ENCODE results near the gene FAM98C.

Gene FAM98C

GRCh38 chr19:38429055-38429810 is 26.3 kb downstream of the FAM98C start:
- DNase-seq = no peak

GRCh38 chr19:38429811-38430156 is 26.9 kb downstream of the FAM98C start:
- DNase-seq = no peak

DNA sequence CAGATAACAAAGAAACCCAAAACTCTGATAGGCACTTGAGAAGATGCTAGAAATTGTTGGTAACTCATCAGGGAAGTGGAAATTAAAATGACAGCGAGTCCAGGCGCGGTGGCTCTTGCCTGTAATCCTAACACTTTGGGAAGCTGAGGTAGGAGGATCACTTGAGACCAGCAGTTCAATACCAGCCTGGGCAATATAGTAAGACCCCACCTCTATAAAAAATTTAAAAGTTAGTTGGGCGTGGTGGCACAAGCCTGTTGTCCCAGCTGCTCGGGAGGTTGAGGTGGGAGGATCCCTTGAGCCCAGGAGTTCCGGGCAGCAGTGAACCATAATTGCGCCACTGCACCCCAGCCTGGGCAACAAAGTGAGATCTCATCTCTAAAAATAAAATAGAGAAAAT is 28.0 kb downstream of the FAM98C start:
- DNase-seq = no peak

- DNase-seq = peak; percentile 81
Measured at GRCh38 chr19:38433268-38433733, 30.4 kb downstream of the FAM98C start, which contains the start of gene RYR1. TSS of gene RYR1 (plus strand) at chr19:38433691. CDS start at chr19:38433830, 139 bp downstream.

GRCh38 chr19:38434549-38435051 is 31.7 kb downstream of the FAM98C start:
- DNase-seq = peak; percentile 89

- no peak for DNase-seq
Measured at GRCh38 chr19:38437295-38437694, 34.4 kb downstream of the FAM98C start.

DNA sequence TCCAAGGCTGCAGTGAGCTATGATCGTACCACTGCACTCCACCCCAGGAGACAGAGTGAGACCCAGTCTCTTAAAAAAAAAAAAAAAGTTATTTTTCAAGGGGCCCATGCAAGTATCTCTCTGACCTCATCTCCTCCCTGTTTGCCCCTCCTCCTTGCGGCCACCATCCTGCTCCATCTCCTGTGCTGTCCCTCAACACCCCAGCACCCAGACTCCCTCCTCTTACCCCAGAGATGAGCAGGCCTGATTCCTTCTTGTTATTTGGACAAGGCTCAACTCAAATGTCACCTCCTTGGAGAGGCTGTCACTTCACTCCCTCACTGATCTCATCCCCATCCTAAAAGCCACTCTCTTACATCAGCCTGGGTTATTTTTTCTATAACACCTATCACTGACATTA is 35.0 kb downstream of the FAM98C start:
- no peak for DNase-seq

GRCh38 chr19:38440592-38440991 is 37.7 kb downstream of the FAM98C start:
- no peak for DNase-seq

- no peak for DNase-seq
Measured at GRCh38 chr19:38441657-38442348, 38.9 kb downstream of the FAM98C start.

DNA sequence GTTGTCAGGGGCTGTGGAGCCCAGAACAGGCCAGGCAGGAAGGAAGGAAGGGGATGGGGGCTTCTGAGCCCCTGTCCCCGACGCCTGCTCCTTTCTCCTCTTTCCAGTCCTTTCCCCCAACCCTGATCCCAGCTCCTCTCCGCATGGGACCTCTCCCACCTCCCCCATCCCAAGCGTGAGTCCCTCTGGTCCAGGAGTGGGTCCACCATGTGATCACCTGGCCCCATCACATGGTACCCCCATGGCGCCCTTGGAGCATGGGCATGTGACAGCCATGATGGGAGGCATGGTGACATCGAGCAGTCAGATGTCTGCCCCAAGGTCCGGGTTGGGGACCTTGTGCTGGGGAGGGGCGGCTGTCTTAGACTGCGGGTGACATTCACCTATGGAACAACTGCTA is 39.8 kb downstream of the FAM98C start:
- no peak for DNase-seq

GRCh38 chr19:38443458-38443999 is 40.6 kb downstream of the FAM98C start:
- DNase-seq = no peak

- no peak for DNase-seq
Measured at GRCh38 chr19:38444026-38444425, 41.1 kb downstream of the FAM98C start.

DNA sequence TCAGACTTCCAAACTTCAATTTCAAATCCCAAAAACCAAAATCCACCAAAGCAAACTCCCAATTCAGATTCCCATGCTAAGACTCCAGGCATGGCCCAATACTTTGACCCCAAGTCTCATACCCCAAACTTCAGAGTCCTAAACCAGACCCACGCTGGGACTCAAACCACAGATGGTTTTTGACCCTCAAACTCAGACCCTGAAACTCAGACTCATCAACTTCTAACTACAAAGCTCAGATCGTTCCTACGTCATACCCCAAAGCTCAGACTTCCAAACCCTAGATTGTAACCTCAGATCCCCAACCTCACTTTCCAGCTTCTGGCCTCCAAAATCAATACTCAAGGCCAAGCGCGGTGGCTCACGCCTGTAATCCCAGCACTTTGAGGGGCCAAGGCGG is 42.5 kb downstream of the FAM98C start:
- DNase-seq = no peak

DNA sequence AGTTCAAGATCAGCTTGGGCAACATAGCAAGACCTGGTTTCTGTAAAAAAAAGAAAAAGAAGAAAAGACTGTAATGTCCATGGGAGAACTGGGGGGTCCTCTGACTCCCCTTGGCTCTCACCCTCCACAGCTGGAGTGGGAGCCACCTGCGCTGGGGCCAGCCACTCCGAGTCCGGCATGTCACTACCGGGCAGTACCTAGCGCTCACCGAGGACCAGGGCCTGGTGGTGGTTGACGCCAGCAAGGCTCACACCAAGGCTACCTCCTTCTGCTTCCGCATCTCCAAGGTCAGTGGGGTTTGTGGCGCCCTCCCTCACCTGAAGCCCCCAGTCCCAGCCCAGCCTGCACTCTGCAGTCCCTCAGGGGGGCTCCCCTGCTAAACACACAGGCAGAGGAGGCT is 45.3 kb downstream of the FAM98C start:
- no peak for DNase-seq

DNA sequence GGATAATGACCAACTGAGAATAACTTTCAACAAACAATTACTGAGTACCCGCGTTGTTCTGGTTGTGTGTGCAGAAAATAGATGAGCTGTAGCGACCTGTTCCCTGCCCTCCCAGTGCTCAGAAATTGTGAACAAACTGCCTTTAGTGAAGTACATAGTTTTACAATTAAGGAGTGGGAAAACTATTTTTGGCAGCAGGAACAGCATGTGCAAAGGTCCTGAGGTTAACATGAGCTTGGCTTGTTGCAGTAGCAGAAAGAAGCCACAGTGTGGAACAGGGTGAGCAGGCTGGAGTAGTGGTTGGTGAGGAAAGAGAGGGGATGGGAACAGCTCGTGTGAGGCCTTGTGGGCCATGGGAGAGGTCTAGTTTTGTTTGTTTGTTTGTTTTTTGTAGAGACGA is 46.6 kb downstream of the FAM98C start:
- DNase-seq = no peak

DNA sequence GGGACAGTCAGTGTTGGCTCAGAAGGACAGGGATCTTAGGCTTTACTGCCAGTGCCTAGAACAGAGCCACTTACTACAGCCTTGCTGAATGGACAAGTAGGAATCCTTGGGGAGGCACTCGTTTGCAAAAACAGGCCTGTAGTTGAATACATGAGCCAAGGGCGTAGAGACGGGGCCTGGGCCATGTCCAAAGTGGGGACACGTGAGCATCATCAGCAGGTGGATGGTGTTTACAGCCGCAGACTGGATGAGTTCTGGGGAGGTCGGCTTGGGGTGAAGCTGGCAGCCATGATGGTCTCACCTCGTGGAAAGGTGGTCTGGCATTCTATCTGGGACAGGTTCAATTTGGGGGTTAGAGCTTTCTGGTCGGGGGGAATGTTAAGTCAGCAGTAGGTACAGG is 48.1 kb downstream of the FAM98C start:
- no peak for DNase-seq

DNA sequence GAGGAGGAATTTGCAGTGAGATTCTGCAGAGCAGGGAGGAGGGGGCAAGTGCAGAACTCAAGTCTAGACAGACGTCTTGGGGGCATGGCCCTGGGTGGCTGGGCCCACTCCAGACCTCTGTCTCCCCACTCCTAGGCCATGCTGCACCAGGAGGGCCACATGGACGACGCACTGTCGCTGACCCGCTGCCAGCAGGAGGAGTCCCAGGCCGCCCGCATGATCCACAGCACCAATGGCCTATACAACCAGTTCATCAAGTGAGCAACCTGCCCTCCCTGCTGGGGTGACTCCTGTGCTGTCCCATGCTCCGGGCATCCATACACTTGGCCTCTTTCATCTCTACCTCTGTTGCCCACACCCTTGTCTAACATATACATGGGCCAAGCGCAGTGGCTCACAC is 48.7 kb downstream of the FAM98C start:
- DNase-seq = no peak

GRCh38 chr19:38452430-38453366 is 49.8 kb downstream of the FAM98C start:
- DNase-seq = no peak

GRCh38 chr19:38453596-38453995 is 50.7 kb downstream of the FAM98C start:
- no peak for DNase-seq

GRCh38 chr19:38455031-38455430 is 52.1 kb downstream of the FAM98C start:
- no peak for DNase-seq

DNA sequence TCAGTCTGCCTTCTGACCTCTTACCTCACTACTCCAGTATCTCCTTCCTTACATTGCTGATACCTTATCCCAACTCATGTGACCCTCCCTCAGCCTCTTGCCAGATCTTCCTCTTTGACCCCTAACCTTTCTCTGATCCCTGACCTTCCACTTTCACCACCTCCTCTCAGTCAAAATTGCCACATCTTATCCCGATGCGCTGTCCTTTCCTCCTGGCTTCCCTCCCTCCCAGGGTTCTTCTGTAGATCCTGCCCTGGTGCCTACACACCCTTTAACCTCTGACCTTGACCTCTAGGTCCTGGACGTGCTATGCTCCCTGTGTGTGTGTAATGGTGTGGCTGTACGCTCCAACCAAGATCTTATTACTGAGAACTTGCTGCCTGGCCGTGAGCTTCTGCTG is 54.3 kb downstream of the FAM98C start:
- no peak for DNase-seq

GRCh38 chr19:38457690-38458405 is 55.0 kb downstream of the FAM98C start:
- DNase-seq = no peak
